Peyer's patch (tissue), 4 donors: ENCODE results near the gene NOL12. TPM values are rescaled to one million over a fixed set of nuclear protein-coding genes. Genes with fewer than 3 reads are reported as not detected.

Source experiments
- DNase-seq, 3 donors: peaks; one replicate each; pipeline ENCODE4 v3.0.0-alpha.2; 2017 to 2019
- H3K27ac ChIP-seq, 4 donors: fragments of 200-600 bp; sonication (generic); one replicate each; pipeline ENCODE4 v1.5.1; 2016 to 2019
- H3K27me3 ChIP-seq, 2 donors: fragments of 200-600 bp; sonication (generic); one replicate each; pipeline ENCODE4 v1.5.1; 2019
- H3K36me3 ChIP-seq, 3 donors: fragments of 200-600 bp; sonication (generic); one replicate each; pipeline ENCODE4 v1.5.1; 2016 to 2019
- H3K4me1 ChIP-seq, 4 donors: fragments of 200-600 bp; sonication (generic); one replicate each; pipeline ENCODE4 v1.5.1; 2016 to 2019
- H3K4me3 ChIP-seq, 4 donors: fragments of 200-600 bp; sonication (generic); 1 replicate in 3 of 4; 2 replicates in 1 of 4; pipeline ENCODE4 v1.5.1; 2016 to 2019; ENCODE audit warnings: mild to moderate bottlenecking in 1 of 4
- H3K9me3 ChIP-seq, 4 donors: fragments of 200-600 bp; sonication (generic); one replicate each; pipeline ENCODE4 v1.5.1; 2016 to 2019; ENCODE audit warnings: mild to moderate bottlenecking in 1 of 4
- POLR2A ChIP-seq, 2 donors: fragments of 450-650 bp; IDR thresholded peaks; one replicate each; pipeline ENCODE4 v1.5.1; 2017; ENCODE audit warnings: antibody characterized with exemption in 2 of 2, mild to moderate bottlenecking in 2 of 2, moderate library complexity in 2 of 2
- small RNA-seq, 2 donors: library from RNA; depleted of rRNA; stranded (forward); fragments of <200 nt; gene quantifications; one replicate each; pipeline ENCODE3, GENCODE V24; 2016
- total RNA-seq, 4 donors: library from RNA; depleted of rRNA; stranded (reverse); fragments of >200 nt; gene quantifications; one replicate each; pipeline ENCODE4 v1.1.0, GENCODE V29; 2016
- TF ChIP-seq, protein P1 (sequence below), 6 experiments: fragments of 450-650 bp in 4 of 6; fragments of 200-600 bp in 2 of 6; sonication (generic) in 1 of 6; IDR thresholded peaks; one replicate each; pipeline ENCODE4 v1.5.1; 2017 to 2019; ENCODE audit warnings: antibody characterized with exemption in 6 of 6, mild to moderate bottlenecking in 3 of 6, moderate library complexity in 1 of 6

Gene NOL12
- total RNA-seq, 4 donors from 2014 or later: 37.5 to 144 (median 57.1) TPM

DNA sequence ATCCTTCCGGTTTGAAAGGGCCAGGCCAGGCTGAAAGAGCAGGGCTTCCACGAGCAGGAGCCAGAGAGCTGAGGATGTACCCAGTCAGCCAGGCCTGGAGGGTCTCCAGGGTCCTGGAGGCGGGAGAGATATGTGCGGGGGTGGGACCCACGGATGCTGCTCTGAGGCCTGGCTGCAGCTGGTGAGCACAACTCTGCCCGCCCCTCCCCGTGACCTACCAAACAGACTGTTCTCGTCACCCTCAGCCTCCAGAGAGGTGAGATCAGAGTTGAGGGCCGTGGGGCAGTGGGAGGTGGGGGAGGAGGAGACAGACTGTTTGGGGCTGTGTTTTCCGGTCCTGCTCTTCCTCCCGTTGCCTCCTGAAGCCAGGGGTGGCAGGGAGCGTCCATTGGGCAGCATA lies 52.9 kb downstream of the NOL12 start:
- H3K27ac ChIP-seq: peak overlapping the region; percentile 32 to 51 (median 40)
- H3K36me3 ChIP-seq: no peaks in the 10 kb centered on the region
- peaks cover 0 to 36% (median 0%) of the 10 kb centered on the region in 4 donors for H3K4me1 ChIP-seq
- H3K27me3 ChIP-seq: no peaks in the 10 kb centered on the region
- TF ChIP-seq, protein P1, sequence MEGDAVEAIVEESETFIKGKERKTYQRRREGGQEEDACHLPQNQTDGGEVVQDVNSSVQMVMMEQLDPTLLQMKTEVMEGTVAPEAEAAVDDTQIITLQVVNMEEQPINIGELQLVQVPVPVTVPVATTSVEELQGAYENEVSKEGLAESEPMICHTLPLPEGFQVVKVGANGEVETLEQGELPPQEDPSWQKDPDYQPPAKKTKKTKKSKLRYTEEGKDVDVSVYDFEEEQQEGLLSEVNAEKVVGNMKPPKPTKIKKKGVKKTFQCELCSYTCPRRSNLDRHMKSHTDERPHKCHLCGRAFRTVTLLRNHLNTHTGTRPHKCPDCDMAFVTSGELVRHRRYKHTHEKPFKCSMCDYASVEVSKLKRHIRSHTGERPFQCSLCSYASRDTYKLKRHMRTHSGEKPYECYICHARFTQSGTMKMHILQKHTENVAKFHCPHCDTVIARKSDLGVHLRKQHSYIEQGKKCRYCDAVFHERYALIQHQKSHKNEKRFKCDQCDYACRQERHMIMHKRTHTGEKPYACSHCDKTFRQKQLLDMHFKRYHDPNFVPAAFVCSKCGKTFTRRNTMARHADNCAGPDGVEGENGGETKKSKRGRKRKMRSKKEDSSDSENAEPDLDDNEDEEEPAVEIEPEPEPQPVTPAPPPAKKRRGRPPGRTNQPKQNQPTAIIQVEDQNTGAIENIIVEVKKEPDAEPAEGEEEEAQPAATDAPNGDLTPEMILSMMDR (IDR thresholded peaks at IDR 0.05): no peak
- TF ChIP-seq POLR2A (IDR thresholded peaks at IDR 0.05): no peak
- H3K9me3 ChIP-seq: no peaks in the 10 kb centered on the region
- DNase-seq: peak in 2 of 3 donors; percentile 24 to 68
- H3K4me3 ChIP-seq: no peak overlapping the region

DNA sequence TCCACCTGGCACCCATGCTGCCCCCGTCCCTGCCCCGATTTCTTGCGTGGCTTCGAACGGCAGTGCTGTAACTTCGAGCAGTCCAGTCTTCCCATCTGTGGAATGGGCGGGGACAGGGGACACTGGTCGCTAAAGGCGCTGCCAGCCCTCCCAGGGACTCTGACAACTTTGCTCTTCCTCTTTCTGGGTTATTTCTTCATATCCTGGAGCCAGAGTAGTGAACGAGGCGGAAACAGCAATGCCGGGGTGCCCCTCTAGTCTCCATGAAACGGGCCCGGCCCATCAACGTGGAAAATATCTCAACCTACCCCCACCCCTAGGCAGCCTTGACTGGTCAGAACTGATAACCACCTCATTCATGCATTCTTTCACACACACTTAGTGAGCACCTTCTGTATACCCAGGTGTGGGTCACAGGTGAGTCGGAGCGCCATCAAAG lies 53.5 kb downstream of the NOL12 start:
- peaks cover 0 to 40% (median 0%) of the 10 kb centered on the region in 4 donors for H3K4me1 ChIP-seq
- no peak for DNase-seq
- no peaks in the 10 kb centered on the region for H3K27me3 ChIP-seq
- TF ChIP-seq, protein P1 (IDR thresholded peaks at IDR 0.05): no peak
- no peak for TF ChIP-seq POLR2A (IDR thresholded peaks at IDR 0.05)
- H3K27ac ChIP-seq: peak overlapping the region; percentile 32 to 51 (median 40)
- H3K9me3 ChIP-seq: no peaks in the 10 kb centered on the region
- H3K4me3 ChIP-seq: no peak overlapping the region
- no peaks in the 10 kb centered on the region for H3K36me3 ChIP-seq

DNA sequence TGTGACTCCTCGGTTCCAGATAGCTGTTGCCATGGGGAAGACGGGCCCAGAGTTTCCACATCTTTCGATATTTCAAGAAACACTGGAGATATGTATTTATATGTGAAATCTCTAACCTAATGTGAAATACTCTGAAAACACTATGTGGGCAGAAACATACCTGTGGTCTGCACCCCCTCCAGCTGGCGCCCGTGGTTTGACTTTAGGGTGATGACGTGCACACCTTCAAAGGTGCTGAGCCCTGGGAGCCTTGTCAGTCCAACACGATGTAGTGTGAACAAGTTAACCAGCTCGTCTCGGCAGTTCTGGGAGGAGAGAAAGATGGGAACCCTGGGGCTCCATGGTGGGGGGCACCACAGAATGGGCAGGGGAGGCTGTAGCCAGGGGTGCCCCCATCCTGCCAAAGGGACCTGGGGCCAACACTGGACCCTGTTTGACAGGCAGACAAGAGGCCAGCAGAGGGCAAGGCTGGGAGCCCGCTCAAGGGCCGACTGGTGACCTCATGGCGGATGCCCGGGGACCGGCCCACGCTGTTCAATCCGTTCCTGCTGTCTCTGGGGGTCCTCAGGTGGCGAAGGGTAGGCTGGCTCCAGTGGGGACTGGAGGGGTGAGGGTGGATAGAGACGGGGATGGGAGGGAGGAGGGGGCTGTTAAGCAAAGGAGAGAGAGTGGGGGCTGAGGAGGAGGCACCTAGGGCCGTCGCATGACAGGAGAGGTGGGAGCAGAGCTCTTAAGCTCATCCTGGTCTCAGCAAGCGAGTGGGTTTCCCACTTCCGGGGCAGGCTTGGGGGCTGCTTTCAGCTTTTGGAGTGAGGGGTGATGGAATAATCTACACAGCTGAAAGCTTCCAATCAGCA lies 54.5 kb downstream of the NOL12 start:
- H3K9me3 ChIP-seq: no peaks in the 10 kb centered on the region
- H3K4me1 ChIP-seq: peaks cover 0 to 37% (median 1%) of the 10 kb centered on the region in 4 donors
- no peaks in the 10 kb centered on the region for H3K27me3 ChIP-seq
- no peaks in the 10 kb centered on the region for H3K36me3 ChIP-seq
- DNase-seq: no peak
- H3K27ac ChIP-seq: peak overlapping the region; percentile 22 to 55 (median 54)
- no peak overlapping the region for H3K4me3 ChIP-seq
- no peak for TF ChIP-seq POLR2A (IDR thresholded peaks at IDR 0.05)
- TF ChIP-seq, protein P1 (IDR thresholded peaks at IDR 0.05): no peak

- Histone ChIP-seq H3K9me3 (no peaks in the 10 kb centered on the region), H3K4me1 (peaks cover 0 to 37% (median 1%) of the 10 kb centered on the region in 4 donors), H3K4me3 (no peak overlapping the region), H3K27ac (peak overlapping the region in 3 of 4 donors; percentile 26 to 55 (median 52)), H3K36me3 (no peaks in the 10 kb centered on the region), H3K27me3 (no peaks in the 10 kb centered on the region)
- DNase-seq: peak in 2 of 3 donors; percentile 30 to 80
- TF ChIP-seq POLR2A (IDR thresholded peaks at IDR 0.05): no peak
These were observed 55.2 kb downstream of the NOL12 start for GRCh38 chr22:37741312-37741795.

GRCh38 chr22:37742376-37743171 lies 56.4 kb downstream of the NOL12 start:
- peak in 1 of 3 donors; percentile 66 for DNase-seq
- no peaks in the 10 kb centered on the region for H3K36me3 ChIP-seq
- no peak for TF ChIP-seq POLR2A (IDR thresholded peaks at IDR 0.05)
- TF ChIP-seq, protein P1 (IDR thresholded peaks at IDR 0.05): no peak
- peaks cover 0 to 44% (median 9%) of the 10 kb centered on the region in 4 donors for H3K4me1 ChIP-seq
- no peak overlapping the region for H3K4me3 ChIP-seq
- H3K27me3 ChIP-seq: no peaks in the 10 kb centered on the region
- H3K27ac ChIP-seq: peak overlapping the region in 3 of 4 donors; percentile 25 to 55 (median 31)
- H3K9me3 ChIP-seq: no peaks in the 10 kb centered on the region

Small RNAs within 50 kb of the gene (small RNA-seq; reads per million reads assigned to genes)
- gene RN7SL385P: 0 reads per million in 2 donors

Other genes starting within 250 kb of the NOL12 start
- gene MFNG, start 200.0 kb upstream of the NOL12 start, total RNA-seq: 10 to 100 TPM; 12.4 to 47.0 (median 26.5) TPM
- gene CARD10, start 166.9 kb upstream of the NOL12 start, total RNA-seq: 100 to 1,000 TPM in 3 of 4 donors, 10 to 100 TPM in 1; 74.3 to 142 (median 123) TPM
- gene CDC42EP1, start 125.9 kb upstream of the NOL12 start, total RNA-seq: 10 to 100 TPM; 22.3 to 41.0 (median 34.7) TPM
- gene LGALS2, start 106.3 kb upstream of the NOL12 start, total RNA-seq: 100 to 1,000 TPM in 2 of 4 donors, 10 to 100 TPM in 2; 19.8 to 190 (median 92.7) TPM
- gene GGA1, start 77.5 kb upstream of the NOL12 start, total RNA-seq: 100 to 1,000 TPM in 3 of 4 donors, 10 to 100 TPM in 1; 67.1 to 189 (median 117) TPM
- gene SH3BP1, start 46.7 kb upstream of the NOL12 start, total RNA-seq: 100 to 1,000 TPM in 1 of 4 donors, 10 to 100 TPM in 3; 55.0 to 135 (median 71.8) TPM
- gene PDXP, start 27.6 kb upstream of the NOL12 start, total RNA-seq: 100 to 1,000 TPM in 3 of 4 donors, 10 to 100 TPM in 1; 19.0 to 146 (median 111) TPM
- gene LGALS1, start 10.7 kb upstream of the NOL12 start, total RNA-seq: 100 to 1,000 TPM in 1 of 4 donors, 10 to 100 TPM in 3; 44.8 to 352 (median 73.5) TPM
- gene TRIOBP, start 10.7 kb downstream of the NOL12 start, total RNA-seq: 10 to 100 TPM; 54.6 to 89.1 (median 83.6) TPM
- 1 to 10 TPM; 3.8 to 9.3 (median 8.9) TPM for gene GCAT, start 121.6 kb downstream of the NOL12 start, total RNA-seq
- not detected for gene GALR3, start 137.0 kb downstream of the NOL12 start, total RNA-seq
- 10 to 100 TPM; 24.9 to 43.3 (median 33.8) TPM for gene ANKRD54, start 158.0 kb downstream of the NOL12 start, total RNA-seq
- 100 to 1,000 TPM; 123 to 229 (median 185) TPM for gene EIF3L, start 163.1 kb downstream of the NOL12 start, total RNA-seq
- gene MICALL1, start 220.0 kb downstream of the NOL12 start, total RNA-seq: 10 to 100 TPM; 24.5 to 49.0 (median 31.8) TPM